Stimulated activated naive CD8-positive, alpha-beta T cell treated with anti-CD3 and anti-CD28 coated beads, Interleukin-15, Interleukin-2, amounts not matched to agents 100 ng/mL and 50 ng/mL, for 24 hours (primary cell): Measurements from ENCODE around the gene FAM20A.

ENCODE experiments used
- H3K27ac Mint-ChIP-seq: one replicate; pipeline ENCODE4 v1.8.0; 2021; ENCODE audit warnings: mild to moderate bottlenecking, mixed read lengths
- H3K27me3 Mint-ChIP-seq: one replicate; pipeline ENCODE4 v1.8.0; 2021; ENCODE audit warnings: mixed read lengths
- H3K36me3 Mint-ChIP-seq: one replicate; pipeline ENCODE4 v1.8.0; 2021; ENCODE audit warnings: low read depth, mixed read lengths
- H3K4me1 Mint-ChIP-seq: one replicate; pipeline ENCODE4 v1.8.0; 2021; ENCODE audit warnings: low read depth, mixed read lengths
- H3K4me3 Mint-ChIP-seq: one replicate; pipeline ENCODE4 v1.8.0; 2021; ENCODE audit warnings: mild to moderate bottlenecking, mixed read lengths
- H3K9me3 Mint-ChIP-seq: one replicate; pipeline ENCODE4 v1.8.0; 2021; ENCODE audit warnings: mixed read lengths

FAM20A gene

DNA sequence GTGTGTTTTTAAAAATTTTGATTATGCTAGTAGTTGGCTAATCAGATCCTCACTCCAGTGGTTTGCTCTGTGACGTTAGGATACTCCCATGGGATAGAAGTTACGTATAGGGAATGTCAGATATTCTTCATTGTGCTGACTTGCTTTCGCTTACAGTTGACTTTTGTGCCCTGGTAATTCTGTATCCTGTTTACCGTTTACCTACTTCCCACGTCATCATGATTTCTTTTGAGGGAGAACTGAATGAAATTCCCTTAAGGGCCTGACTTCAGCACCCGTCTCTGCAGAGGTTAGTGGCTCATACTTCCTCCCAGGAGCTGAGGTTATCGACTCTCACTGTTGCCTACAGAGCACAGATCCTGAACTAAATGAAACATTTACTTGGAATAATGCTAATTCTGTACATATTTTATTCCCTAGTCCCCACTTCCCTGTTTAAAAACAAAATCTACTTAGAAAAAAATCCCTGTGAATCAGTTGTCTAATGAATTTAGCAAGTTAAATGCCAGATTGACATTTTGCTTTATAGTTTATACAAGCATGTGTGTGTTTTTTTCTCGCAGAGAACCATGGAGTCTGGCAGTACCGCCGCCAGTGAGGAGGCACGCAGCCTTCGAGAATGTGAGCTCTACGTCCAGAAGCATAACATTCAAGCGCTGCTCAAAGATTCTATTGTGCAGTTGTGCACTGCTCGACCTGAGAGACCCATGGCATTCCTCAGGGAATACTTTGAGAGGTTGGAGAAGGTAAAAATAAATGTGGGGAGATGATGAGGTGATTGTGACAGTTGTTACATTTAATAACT, 86.1 kb downstream of the FAM20A start:
- Mint-ChIP-seq H3K9me3 (peaks cover 4% of the 10 kb centered on the region), H3K4me3 (peak overlapping the region; percentile 97), H3K27ac (no peak overlapping the region), H3K27me3 (no peaks in the 10 kb centered on the region), H3K4me1 (peaks cover 62% of the 10 kb centered on the region), H3K36me3 (peaks cover 66% of the 10 kb centered on the region)

DNA sequence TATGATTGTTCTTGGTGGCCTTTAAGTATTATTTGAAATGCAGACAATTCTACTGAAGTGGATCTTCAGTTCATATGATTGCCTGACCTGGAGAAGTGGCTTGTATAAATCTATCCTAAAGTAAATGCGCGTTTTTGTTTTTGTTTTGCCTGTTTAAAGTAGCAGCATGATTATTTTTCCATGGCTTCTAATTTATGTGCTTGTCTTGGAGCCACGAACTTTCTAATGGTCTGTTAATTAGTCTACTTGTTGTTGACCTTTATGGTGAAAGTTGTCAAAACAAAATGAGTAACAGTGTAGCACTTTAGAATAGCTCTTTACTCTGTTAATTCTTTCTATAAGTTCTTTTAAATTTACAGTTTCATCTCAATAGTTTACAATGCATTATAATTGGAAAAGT, 87.2 kb downstream of the FAM20A start:
- Mint-ChIP-seq H3K4me3 (peak overlapping the region; percentile 97), H3K27ac (peak overlapping the region; percentile 99)

GRCh38 chr17:68512960-68513474, 88.2 kb downstream of the FAM20A start:
- H3K36me3 Mint-ChIP-seq, result peaks cover 49% of the 10 kb centered on the region
- H3K9me3 Mint-ChIP-seq, result no peaks in the 10 kb centered on the region
- peak overlapping the region; percentile 99 for H3K27ac Mint-ChIP-seq
- no peaks in the 10 kb centered on the region for H3K27me3 Mint-ChIP-seq
- H3K4me3 Mint-ChIP-seq, result peak overlapping the region; percentile 97
- peaks cover 59% of the 10 kb centered on the region for H3K4me1 Mint-ChIP-seq

More for the DNA sequence above, 87.2 kb downstream of the FAM20A start:
- Mint-ChIP-seq H3K4me1 (peaks cover 59% of the 10 kb centered on the region), H3K36me3 (peaks cover 56% of the 10 kb centered on the region), H3K9me3 (peaks cover 1% of the 10 kb centered on the region), H3K27me3 (no peaks in the 10 kb centered on the region)

GRCh38 chr17:68512247-68512959, 88.8 kb downstream of the FAM20A start, which contains the start of gene PRKAR1A:
Gene PRKAR1A, plus strand, starts transcription at chr17:68512430. Its CDS starts 2,970 bp downstream, at chr17:68515400.
- peaks cover 43% of the 10 kb centered on the region for H3K36me3 Mint-ChIP-seq
- no peaks in the 10 kb centered on the region for H3K9me3 Mint-ChIP-seq

DNA sequence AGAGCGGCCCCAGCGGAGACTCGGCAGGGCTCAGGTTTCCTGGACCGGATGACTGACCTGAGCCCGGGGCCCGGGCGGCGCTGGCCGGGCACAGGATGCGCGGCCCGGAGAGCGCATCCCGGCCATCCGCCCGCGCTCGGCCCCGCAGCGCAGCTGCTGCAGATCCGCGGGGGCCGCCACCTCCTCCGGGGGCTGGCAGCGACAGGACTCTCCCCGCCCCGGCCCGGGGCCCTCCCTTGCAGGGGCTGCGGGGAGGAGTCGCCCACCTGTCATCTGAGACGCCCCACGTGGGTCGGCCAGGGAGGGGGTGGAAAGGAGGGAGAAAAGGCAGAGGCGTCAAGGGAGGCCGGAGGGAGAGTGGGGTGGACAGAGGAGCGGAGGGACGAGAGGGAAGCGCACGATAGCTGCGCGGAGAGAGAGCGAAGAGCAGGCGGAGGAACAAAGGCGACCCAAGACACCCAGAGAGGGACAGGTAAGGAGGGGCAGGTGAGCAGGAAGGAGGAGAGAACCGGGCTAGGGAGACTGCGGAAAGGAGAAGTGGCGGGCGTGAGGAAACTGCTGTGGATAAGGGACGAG, 89.4 kb downstream of the FAM20A start:
- Mint-ChIP-seq H3K4me3 (peak overlapping the region; percentile 93), H3K36me3 (peaks cover 37% of the 10 kb centered on the region), H3K27ac (peak overlapping the region; percentile 97), H3K9me3 (no peaks in the 10 kb centered on the region), H3K4me1 (peaks cover 66% of the 10 kb centered on the region), H3K27me3 (no peaks in the 10 kb centered on the region)

More at GRCh38 chr17:68512247-68512959, 88.8 kb downstream of the FAM20A start, which contains the start of gene PRKAR1A:
- peaks cover 61% of the 10 kb centered on the region for H3K4me1 Mint-ChIP-seq
- peak within 1 kb of the TSS; percentile 97 for H3K4me3 Mint-ChIP-seq
- H3K27ac Mint-ChIP-seq, result peak within 1 kb of the TSS; percentile 99
- no peaks in the 10 kb centered on the region for H3K27me3 Mint-ChIP-seq

GRCh38 chr17:68511254-68511670, 89.9 kb downstream of the FAM20A start:
- peaks cover 64% of the 10 kb centered on the region for H3K4me1 Mint-ChIP-seq
- peak overlapping the region; percentile 61 for H3K27ac Mint-ChIP-seq
- peak overlapping the region; percentile 73 for H3K4me3 Mint-ChIP-seq
- H3K36me3 Mint-ChIP-seq, result peaks cover 33% of the 10 kb centered on the region
- no peaks in the 10 kb centered on the region for H3K9me3 Mint-ChIP-seq
- H3K27me3 Mint-ChIP-seq, result no peaks in the 10 kb centered on the region

DNA sequence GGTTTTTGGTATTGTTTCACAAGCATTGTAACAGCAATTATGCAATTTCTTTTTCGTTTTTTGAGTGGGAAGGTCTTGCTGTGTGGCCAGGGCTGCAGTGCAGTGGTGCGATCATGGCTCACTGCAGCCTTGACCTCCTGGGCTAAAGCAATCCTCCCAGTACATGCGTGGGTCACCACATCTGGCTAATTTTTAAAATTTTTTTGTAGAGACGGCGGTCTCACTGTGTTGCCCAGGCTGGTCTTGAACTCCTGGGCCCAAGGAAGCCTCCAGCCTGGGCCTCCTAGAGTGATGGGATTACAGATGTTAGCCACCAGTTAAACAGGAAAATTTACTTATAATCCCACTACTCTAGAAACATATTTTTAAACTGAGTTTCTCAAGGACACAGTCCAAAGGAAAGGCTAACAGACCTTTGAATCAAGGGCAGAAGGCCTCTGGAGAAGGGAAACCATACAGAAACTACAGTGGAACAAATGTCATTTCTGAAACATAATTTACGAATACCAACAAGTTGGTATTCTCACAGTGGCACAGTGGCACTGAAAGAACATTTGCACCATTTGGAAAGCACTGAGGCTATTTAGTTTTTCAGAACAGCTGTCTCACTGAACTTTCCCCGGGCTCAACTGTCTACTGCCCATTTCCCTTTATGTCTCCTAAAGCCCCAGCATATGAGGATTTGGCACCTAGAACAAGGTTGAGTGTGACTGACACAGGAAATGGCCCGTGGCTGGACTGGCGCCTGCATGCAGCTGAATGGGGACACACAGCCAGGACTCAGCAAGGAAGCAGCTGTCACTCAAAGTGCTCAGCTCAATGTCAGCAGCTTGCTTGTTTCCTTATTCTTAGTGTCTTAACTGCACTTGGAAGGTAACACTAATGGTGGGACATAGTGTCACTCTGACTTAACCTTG, 91.8 kb downstream of the FAM20A start:
- Mint-ChIP-seq H3K27ac (no peak overlapping the region), H3K9me3 (no peaks in the 10 kb centered on the region), H3K4me3 (no peak overlapping the region), H3K4me1 (peaks cover 46% of the 10 kb centered on the region), H3K36me3 (peaks cover 16% of the 10 kb centered on the region), H3K27me3 (no peaks in the 10 kb centered on the region)

- Mint-ChIP-seq H3K4me1 (peaks cover 33% of the 10 kb centered on the region), H3K27ac (no peak overlapping the region), H3K4me3 (no peak overlapping the region), H3K36me3 (no peaks in the 10 kb centered on the region), H3K9me3 (no peaks in the 10 kb centered on the region), H3K27me3 (no peaks in the 10 kb centered on the region)
Measured at GRCh38 chr17:68507576-68507975, 93.6 kb downstream of the FAM20A start.

GRCh38 chr17:68505951-68506350, 95.2 kb downstream of the FAM20A start:
- no peaks in the 10 kb centered on the region for H3K27me3 Mint-ChIP-seq
- H3K4me3 Mint-ChIP-seq, result no peak overlapping the region

GRCh38 chr17:68501074-68501473, 100.1 kb downstream of the FAM20A start:
- Mint-ChIP-seq H3K4me3 (no peak overlapping the region), H3K27ac (peak overlapping the region; percentile 36), H3K36me3 (no peaks in the 10 kb centered on the region), H3K27me3 (no peaks in the 10 kb centered on the region), H3K9me3 (no peaks in the 10 kb centered on the region), H3K4me1 (peaks cover 22% of the 10 kb centered on the region)

More at GRCh38 chr17:68505951-68506350, 95.2 kb downstream of the FAM20A start:
- no peaks in the 10 kb centered on the region for H3K9me3 Mint-ChIP-seq
- H3K4me1 Mint-ChIP-seq, result peaks cover 28% of the 10 kb centered on the region
- no peaks in the 10 kb centered on the region for H3K36me3 Mint-ChIP-seq
- H3K27ac Mint-ChIP-seq, result no peak overlapping the region

DNA sequence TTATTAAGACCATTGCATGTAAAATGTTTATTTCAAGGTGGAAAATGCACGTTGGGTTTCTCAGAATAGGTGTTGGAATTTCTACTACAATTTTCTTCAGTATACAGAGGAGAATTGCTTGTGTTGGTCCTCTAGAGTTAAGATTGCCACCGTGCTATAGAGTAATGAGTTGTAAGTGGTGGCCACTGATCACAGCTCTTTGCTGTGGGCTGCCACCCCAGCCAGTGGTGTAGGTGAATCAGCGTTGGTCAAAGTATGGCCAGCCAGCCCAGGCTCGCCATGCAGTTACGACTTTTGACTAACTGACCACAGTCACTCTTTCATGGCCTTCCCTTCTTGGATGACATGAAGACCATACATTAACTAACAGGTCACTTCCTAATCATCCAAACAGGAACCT, 101.6 kb downstream of the FAM20A start:
- Mint-ChIP-seq H3K4me1 (peaks cover 22% of the 10 kb centered on the region), H3K4me3 (no peak overlapping the region), H3K27ac (no peak overlapping the region)

DNA sequence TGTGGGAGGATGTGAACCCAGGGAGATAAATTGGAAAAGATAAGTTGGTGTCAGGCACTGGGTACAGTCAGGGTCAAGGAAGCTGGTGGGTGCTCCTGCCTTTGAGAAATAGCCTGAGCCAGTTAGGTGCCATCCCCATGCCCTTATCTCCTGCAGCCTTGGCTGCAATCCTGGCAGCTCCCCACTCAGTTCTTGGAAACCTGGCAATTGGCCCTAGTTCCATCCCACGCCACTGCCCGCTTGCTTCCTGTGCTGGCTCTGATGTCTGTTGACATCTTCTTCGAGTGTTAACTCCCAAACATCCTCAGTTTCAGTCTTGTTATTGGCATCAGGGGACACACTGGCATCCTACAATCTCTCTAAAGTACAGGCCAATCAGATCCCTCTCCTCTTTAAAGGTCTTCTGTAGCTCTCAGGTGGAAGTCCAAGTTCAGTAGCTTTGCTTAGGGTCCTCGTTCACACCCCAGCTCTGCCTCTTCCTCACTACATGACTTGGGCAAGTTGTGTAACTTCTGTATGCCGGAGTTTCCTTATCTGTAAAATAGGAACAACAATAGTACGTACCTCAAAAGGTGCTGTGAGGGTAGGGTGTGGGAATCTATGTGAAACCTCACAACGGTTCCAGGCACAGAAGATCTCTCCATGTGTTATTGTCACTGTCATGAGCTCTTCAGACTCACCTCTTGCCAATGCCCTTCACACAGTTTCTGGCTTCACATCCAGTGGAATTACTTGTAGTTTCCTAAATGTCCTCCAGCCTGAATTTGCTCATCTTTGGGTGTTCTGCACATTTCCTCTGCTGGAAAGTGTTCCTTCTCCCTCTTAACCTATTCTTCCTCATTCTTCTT, 102.5 kb downstream of the FAM20A start:
- peaks cover 22% of the 10 kb centered on the region for H3K4me1 Mint-ChIP-seq
- no peaks in the 10 kb centered on the region for H3K27me3 Mint-ChIP-seq
- H3K27ac Mint-ChIP-seq, result no peak overlapping the region
- no peaks in the 10 kb centered on the region for H3K9me3 Mint-ChIP-seq
- no peak overlapping the region for H3K4me3 Mint-ChIP-seq
- no peaks in the 10 kb centered on the region for H3K36me3 Mint-ChIP-seq

More for the DNA sequence above, 101.6 kb downstream of the FAM20A start:
- no peaks in the 10 kb centered on the region for H3K9me3 Mint-ChIP-seq
- H3K36me3 Mint-ChIP-seq, result no peaks in the 10 kb centered on the region
- H3K27me3 Mint-ChIP-seq, result no peaks in the 10 kb centered on the region

DNA sequence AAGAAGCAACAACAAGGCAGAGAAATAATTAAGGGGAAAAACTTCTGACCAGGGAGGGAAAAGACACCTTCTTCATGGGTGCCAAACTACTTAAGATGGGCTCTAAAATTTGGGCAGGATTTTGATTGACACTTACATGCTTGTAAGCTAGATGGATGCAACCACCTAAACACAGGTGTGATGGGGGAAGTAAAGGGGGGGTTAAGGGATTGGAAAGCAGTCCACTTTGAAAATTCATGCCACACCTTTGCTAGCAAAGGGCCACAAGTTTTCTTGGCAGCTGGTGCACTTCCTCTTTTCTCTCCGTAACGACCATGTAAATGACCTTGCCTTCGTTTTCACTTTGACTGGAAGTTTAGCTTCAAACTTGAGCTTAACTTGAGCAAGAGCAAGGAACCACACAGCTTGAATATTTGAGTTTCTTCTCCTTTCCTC, 103.3 kb downstream of the FAM20A start:
- Mint-ChIP-seq H3K4me3 (no peak overlapping the region), H3K9me3 (no peaks in the 10 kb centered on the region), H3K27ac (peak overlapping the region; percentile 38), H3K36me3 (no peaks in the 10 kb centered on the region), H3K27me3 (no peaks in the 10 kb centered on the region), H3K4me1 (peaks cover 22% of the 10 kb centered on the region)
